HFF-Myc (cell line): Measurements from ENCODE around the gene RGS5.

Source experiments
- DNase-seq: peaks from one replicate; pipeline ENCODE4 v3.0.0-alpha.2; 2011; ENCODE audit warnings: low read depth; ENCODE audit errors: extremely low read depth
- H3K4me3 ChIP-seq: replicated peaks from 2 replicates; pipeline ENCODE4 v1.5.1; 2011; ENCODE audit warnings: low read depth, mild to moderate bottlenecking, control low read depth, low read length
- TF ChIP-seq, protein P1 (sequence below): IDR thresholded peaks from 2 replicates; pipeline ENCODE4 v1.5.1; 2012; ENCODE audit warnings: mild to moderate bottlenecking, low read depth, low read length, control low read depth; ENCODE audit errors: missing control alignments

RGS5 gene

DNA sequence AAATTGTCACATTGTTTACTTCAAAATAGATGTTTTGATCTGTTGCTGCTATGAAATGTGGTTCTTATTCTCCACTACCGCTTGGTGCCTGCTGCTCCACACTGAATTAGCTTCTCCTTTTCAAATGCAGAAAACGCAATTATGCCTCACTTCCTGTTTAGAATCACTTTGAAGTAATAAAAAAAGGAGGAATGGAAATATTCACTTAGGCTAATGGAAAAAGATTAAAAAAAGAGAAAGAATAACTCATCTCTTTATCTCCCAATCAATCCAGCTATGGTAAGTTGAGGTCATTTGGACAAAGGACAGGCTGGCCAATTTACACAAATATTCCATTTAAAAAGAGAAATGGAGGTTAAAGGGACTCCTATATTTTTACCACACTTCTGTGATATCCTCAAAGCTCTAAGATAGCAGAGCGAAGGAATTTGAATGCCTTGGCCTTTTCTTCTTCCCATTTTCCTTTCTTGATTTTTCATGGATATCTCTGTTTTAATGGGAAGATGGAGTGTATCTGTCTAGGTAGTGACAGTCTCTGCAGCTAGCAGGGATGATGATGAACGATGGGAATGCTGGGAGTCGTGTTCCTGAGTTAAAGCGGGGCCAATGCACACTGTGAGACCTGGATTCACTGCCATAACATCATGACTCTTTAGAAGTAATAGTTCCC, 35.7 kb downstream of the RGS5 start:
- DNase-seq = no peak
- TF ChIP-seq, protein P1, sequence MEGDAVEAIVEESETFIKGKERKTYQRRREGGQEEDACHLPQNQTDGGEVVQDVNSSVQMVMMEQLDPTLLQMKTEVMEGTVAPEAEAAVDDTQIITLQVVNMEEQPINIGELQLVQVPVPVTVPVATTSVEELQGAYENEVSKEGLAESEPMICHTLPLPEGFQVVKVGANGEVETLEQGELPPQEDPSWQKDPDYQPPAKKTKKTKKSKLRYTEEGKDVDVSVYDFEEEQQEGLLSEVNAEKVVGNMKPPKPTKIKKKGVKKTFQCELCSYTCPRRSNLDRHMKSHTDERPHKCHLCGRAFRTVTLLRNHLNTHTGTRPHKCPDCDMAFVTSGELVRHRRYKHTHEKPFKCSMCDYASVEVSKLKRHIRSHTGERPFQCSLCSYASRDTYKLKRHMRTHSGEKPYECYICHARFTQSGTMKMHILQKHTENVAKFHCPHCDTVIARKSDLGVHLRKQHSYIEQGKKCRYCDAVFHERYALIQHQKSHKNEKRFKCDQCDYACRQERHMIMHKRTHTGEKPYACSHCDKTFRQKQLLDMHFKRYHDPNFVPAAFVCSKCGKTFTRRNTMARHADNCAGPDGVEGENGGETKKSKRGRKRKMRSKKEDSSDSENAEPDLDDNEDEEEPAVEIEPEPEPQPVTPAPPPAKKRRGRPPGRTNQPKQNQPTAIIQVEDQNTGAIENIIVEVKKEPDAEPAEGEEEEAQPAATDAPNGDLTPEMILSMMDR = no peak

DNA sequence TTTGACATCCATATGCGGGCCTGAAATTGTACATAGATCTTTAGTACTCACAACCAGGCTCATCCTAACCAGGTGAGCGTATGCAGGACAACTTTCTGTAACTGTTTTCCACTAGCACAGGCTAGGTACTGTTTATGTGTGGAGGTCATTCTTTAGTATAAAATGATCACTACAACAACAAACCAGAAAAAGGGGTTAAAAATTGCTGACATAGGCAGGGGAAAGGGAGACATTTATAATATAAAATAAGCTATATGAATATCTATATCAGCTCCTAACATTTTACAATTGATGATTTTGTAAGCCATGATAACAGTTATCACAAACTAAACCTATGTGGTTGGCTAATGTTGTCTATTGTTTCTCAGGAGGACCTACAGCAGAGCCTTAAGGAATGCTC, 37.6 kb downstream of the RGS5 start:
- no peak for DNase-seq
- TF ChIP-seq, protein P1 = no peak
- no peak overlapping the region for H3K4me3 ChIP-seq

More for the DNA sequence above, 35.7 kb downstream of the RGS5 start:
- H3K4me3 ChIP-seq = no peak overlapping the region

DNA sequence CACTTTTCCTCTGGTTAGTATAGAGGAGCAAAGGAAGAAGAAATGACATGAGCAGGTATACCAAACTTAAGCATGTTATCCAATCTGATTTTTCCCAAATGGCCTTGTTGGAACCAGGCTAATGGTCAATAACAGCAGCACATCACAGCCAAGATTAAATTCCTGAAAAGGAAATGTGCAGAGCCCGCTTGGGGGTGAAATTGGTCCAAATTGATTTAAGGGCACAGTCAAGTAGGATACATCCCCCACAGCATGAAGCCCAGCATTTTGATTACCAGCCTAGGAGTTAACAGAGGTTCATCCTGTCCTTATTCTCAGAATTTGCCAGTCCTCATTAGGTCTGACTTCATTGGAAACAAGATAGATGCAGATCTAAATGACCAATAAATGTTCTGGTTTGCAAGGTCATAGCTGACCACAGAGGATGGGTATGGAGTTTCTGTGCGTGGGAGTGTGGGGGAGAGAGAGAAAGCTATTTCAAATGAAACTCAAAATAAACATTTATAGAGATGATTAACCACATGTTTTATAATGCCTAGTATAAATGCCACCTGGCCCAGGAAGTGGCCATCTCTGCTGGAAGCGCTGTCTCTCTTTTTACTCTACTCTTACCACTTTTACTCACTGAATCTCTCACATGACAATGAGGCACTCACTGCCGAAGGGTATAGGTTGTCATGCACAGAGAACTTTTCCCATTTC, 38.7 kb downstream of the RGS5 start:
- DNase-seq = peak; percentile 64
- TF ChIP-seq, protein P1 = no peak
- no peak overlapping the region for H3K4me3 ChIP-seq

DNA sequence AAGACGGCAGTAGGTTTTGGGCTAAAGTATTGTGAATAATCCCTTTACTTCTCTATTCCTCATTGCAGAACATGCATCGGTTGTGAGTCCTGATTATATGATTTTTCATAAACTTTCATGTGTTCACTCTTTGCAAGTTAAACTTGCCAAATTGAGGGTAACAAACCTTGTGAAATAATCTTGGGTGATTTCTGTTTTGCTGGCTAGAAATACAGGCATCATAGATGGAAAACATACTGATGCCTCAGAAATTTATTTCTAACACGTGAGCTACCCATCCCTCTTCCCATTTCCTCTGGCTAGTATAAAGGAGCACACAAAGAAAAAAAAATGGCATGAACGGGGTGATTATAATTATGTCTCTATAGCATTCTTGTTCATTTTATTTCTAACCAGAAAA, 39.6 kb downstream of the RGS5 start:
- DNase-seq = no peak
- TF ChIP-seq, protein P1 = no peak
- H3K4me3 ChIP-seq = no peak overlapping the region

DNA sequence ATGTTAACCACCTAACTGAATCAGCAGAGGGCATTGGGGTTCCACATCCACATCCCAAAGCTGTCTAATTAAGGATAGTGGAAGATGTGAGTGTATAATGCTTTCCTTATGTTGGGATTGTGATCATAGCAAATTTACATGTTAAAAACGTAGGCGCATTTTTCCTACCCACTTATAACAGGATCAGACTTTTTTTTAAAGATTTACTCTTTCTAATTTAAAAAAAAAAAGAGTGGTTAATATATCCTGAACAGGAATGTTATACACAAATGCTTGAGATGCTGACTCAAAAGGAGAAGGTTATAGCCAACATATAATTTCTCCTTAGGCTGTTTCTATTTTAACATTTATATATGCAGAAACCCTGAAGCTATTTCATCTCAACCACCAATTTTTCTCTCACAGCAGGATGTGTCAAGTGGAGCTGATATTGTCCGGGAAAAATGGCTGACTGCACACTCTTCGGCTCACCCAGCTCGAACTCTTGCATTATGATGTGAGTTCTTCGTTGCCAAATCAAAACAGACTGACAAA, 40.3 kb downstream of the RGS5 start:
- TF ChIP-seq, protein P1 = no peak
- no peak for DNase-seq
- no peak overlapping the region for H3K4me3 ChIP-seq

DNA sequence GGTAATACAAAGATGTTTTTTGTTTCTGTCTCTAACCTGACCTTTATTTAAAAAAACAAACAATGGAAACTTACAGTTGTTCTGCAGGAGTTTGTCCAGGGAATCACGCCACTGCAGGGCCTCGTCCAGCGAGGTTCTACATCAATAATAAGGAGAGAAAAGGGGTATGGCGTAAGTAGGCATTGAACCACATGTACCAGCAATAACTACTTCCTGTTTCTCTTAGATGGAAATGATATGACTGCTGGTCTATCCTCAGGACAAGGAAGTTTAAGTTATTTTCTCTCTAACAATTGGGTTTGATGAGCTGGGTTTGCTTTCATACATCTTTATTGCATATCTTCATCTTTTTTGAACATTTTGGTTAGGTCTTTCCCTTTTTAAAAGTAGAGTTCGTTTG, 40.9 kb downstream of the RGS5 start:
- no peak for DNase-seq
- H3K4me3 ChIP-seq = no peak overlapping the region
- TF ChIP-seq, protein P1 = no peak
